ENCODE measurements around the gene FNDC10.

FNDC10 gene

DNA sequence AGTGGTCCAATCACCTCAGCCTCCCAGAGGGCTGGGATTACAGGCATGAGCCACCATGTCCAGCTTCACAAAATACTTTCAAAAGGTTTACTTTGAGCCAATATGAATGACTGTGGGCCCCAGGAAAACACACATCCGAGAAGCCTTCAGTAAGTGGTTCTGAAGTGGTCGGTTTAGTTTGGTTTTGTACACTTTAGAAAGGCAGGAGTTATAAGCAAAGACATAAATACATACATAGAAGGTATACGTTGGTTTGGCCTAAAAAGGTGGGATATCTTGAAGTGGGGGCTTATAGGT is 12.1 kb upstream of the FNDC10 start:
- in situ Hi-C loops (cut with MboI; ENCODE audit: low pct_unique_long_range_greater_than_20kb, low sequenced_read_pairs, unreplicated experiment), result no loop called here
- no peak for DNase-seq (ENCODE audit: low spot score)
- TF ChIP-seq, protein P1, sequence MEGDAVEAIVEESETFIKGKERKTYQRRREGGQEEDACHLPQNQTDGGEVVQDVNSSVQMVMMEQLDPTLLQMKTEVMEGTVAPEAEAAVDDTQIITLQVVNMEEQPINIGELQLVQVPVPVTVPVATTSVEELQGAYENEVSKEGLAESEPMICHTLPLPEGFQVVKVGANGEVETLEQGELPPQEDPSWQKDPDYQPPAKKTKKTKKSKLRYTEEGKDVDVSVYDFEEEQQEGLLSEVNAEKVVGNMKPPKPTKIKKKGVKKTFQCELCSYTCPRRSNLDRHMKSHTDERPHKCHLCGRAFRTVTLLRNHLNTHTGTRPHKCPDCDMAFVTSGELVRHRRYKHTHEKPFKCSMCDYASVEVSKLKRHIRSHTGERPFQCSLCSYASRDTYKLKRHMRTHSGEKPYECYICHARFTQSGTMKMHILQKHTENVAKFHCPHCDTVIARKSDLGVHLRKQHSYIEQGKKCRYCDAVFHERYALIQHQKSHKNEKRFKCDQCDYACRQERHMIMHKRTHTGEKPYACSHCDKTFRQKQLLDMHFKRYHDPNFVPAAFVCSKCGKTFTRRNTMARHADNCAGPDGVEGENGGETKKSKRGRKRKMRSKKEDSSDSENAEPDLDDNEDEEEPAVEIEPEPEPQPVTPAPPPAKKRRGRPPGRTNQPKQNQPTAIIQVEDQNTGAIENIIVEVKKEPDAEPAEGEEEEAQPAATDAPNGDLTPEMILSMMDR (IDR thresholded peaks at IDR 0.05; ENCODE audit: extremely low read depth, insufficient read depth, missing control alignments), result no peak

DNA sequence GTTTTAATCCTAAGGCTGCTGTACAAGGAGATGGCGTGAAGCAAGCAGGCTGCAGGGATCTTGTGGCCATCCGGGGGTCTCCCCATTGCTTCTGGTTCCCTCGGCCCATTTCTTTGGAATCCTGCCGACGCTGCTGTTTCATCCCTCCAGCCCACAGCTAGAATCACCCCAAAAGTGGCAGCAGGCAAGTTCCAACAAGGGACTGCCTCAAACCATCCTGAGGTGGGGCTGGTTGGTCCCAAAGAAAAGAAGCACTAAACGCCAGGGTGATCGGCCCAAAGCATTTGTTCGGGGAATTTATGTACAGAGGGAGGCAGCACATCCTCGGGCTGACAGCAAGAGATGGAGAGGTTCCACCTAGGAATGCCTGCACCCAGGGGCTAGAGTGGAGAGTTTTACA is 10.9 kb upstream of the FNDC10 start:
- DNase-seq (ENCODE audit: low spot score), result no peak
- TF ChIP-seq, protein P1 (IDR thresholded peaks at IDR 0.05; ENCODE audit: extremely low read depth, insufficient read depth, missing control alignments), result no peak
- in situ Hi-C loops (cut with MboI; ENCODE audit: low pct_unique_long_range_greater_than_20kb, low sequenced_read_pairs, unreplicated experiment), result no loop called here

DNA sequence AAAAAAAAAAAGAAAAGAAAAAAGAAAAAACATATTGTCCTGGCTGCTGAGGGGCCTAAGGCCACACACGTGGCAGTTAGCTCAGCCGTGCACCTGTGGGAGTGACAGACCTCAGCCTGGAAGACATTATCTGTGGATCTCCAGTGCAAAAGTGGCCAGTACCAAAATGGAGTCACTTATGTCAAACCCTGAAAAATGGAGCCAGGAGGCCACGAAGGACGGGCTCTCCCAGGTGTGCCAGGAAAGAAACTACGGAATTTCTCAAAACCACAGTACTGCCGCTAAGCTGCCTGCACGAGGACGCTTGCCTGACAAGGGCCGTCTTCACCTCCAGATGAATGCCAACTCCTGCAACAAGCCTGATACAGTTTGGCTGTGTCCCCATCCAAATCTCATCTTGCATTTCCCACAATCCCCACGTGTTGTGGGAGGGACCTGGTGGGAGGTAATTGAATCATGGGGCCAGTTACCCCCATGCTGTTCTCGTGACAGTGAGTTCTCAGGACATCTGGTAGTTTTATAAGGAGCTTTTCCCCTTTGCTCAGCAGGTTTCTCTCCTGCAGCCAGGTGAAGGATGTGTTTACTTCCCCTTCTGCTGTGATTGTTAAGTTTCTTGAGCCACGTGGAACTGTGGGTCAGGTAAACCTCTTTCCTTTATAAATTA is 10.0 kb upstream of the FNDC10 start:
- TF ChIP-seq, protein P1 (IDR thresholded peaks at IDR 0.05; ENCODE audit: extremely low read depth, insufficient read depth, missing control alignments), result no peak
- in situ Hi-C loops (cut with MboI; ENCODE audit: low pct_unique_long_range_greater_than_20kb, low sequenced_read_pairs, unreplicated experiment), result no loop called here

DNA sequence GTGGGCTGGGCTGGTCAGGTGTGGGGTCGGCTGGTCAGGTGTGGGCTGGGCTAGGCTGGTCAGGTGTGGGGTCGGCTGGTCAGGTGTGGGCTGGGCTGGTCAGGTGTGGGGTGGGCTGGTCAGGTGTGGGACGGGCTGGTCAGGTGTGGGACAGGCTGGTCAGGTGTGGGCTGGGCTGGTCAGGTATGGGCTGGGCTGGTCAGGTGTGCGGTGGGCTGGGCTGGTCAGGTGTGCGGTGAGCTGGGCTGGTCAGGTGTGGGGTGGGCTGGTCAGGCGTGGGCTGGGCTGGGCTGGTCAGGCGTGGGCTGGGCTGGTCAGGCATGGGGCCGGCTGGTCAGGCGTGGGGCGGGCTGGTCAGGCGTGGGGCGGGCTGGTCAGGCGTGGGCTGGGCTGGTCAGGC is 6.3 kb upstream of the FNDC10 start:
- no peak for DNase-seq (ENCODE audit: low spot score)
- TF ChIP-seq, protein P1 (IDR thresholded peaks at IDR 0.05; ENCODE audit: extremely low read depth, insufficient read depth, missing control alignments), result no peak
- in situ Hi-C loops (cut with MboI; ENCODE audit: low pct_unique_long_range_greater_than_20kb, low sequenced_read_pairs, unreplicated experiment), result no loop called here

More for the DNA sequence above, 10.0 kb upstream of the FNDC10 start:
- DNase-seq (ENCODE audit: low spot score), result no peak

DNA sequence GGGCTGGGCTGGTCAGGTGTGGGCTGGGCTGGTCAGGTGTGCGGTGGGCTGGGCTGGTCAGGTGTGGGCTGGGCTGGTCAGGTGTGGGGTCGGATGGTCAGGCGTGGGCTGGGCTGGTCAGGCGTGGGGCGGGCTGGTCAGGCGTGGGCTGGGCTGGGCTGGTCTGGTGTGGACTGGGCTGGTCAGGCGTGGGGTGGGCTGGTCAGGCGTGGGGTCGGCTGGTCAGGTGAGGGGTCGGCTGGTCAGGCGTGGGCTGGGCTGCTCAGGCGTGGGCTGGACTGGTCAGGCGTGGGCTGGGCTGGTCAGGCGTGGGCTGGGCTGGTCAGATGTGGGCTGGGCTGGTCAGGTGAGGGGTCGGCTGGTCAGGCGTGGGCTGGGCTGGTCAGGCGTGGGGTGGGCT is 5.8 kb upstream of the FNDC10 start:
- TF ChIP-seq, protein P1 (IDR thresholded peaks at IDR 0.05; ENCODE audit: extremely low read depth, insufficient read depth, missing control alignments), result no peak
- in situ Hi-C loops (cut with MboI; ENCODE audit: low pct_unique_long_range_greater_than_20kb, low sequenced_read_pairs, unreplicated experiment), result no loop called here
- DNase-seq (ENCODE audit: low spot score), result no peak

DNA sequence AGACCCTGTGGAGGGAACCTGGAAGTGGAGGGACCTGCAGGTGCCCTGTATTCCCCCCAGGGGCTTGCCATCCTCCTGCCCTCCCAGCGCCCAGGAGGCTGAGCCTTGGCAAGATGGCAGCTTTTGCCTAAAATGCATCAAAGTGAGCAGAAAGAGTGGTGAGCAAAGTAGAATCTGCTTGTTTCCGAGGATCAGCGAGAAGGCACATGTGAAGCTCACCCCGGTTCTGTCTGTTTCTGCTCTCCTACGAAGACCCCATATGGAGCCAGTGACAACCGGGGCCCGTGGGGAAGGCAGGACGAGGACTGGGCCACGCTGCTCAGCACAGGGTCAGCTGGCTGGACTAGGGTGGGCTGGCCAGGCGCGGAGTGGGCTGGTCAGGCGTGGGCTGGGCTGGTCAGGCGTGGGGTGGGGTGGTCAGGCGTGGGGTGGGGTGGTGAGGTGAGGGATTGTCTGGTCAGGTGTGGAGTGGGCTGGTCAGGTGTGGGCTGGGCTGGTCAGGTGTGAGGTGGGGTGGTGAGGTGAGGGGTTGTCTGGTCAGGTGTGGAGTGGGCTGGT is 5.2 kb upstream of the FNDC10 start:
- TF ChIP-seq, protein P1 (IDR thresholded peaks at IDR 0.05; ENCODE audit: extremely low read depth, insufficient read depth, missing control alignments), result no peak
- in situ Hi-C loops (cut with MboI; ENCODE audit: low pct_unique_long_range_greater_than_20kb, low sequenced_read_pairs, unreplicated experiment), result no loop called here
- DNase-seq (ENCODE audit: low spot score), result no peak

Data from GM13977 (cell line).